Calu3 (cell line): ENCODE data around the gene ZNF195. TPM values are rescaled to one million over a fixed set of nuclear protein-coding genes. Genes with fewer than 3 reads are reported as not detected.
"Not testable (repeated sequence)": the region's sequence is repeated elsewhere in the genome, so short reads cannot be mapped to it uniquely, and the experiment has no call there.

Experiments
- BruUV-seq: library from RNA; stranded (reverse); fragments of 400-500 nt; replicated peaks from 2 replicates; lab custom pipeline; 2021; lab: Mats Ljungman, UMichigan
- CTCF ChIA-PET: fragments of 300-600 bp; sonication (Branson Sonifier 250); formaldehyde crosslinking; loops from one replicate; lab custom pipeline; 2022; ENCODE audit warnings: antibody characterized with exemption; lab: Charles Lee
- DNase-seq: peaks from one replicate; pipeline ENCODE4 v3.0.0; 2022
- H3K27ac Mint-ChIP-seq: one replicate; pipeline ENCODE4 v1.8.0; 2022; ENCODE audit warnings: mixed read lengths; ENCODE audit not compliant: unreplicated experiment
- H3K27me3 Mint-ChIP-seq: one replicate; pipeline ENCODE4 v1.8.0; 2022; ENCODE audit warnings: mixed read lengths; ENCODE audit not compliant: unreplicated experiment
- H3K36me3 Mint-ChIP-seq: one replicate; pipeline ENCODE4 v1.8.0; 2022; ENCODE audit warnings: mild to moderate bottlenecking, moderate library complexity, mixed read lengths; ENCODE audit not compliant: insufficient read depth, unreplicated experiment
- H3K4me1 Mint-ChIP-seq: one replicate; pipeline ENCODE4 v1.8.0; 2022; ENCODE audit warnings: mild to moderate bottlenecking, low read depth, mixed read lengths; ENCODE audit not compliant: unreplicated experiment
- H3K4me3 Mint-ChIP-seq: one replicate; pipeline ENCODE4 v1.8.0; 2022; ENCODE audit warnings: mild to moderate bottlenecking, low read depth, moderate library complexity, mixed read lengths; ENCODE audit not compliant: unreplicated experiment
- H3K9me3 Mint-ChIP-seq: one replicate; pipeline ENCODE4 v1.8.0; 2022; ENCODE audit warnings: low read depth, mixed read lengths; ENCODE audit not compliant: unreplicated experiment
- CTCF ChIP-seq: fragments of 200-600 bp; IDR thresholded peaks from one replicate; pipeline ENCODE4 v1.8.0; 2022; ENCODE audit warnings: antibody characterized with exemption; ENCODE audit not compliant: unreplicated experiment
- intact Hi-C: fragments of 100-400 bp; cut with micrococcal nuclease; formaldehyde crosslinking; loops from one replicate; pipeline ENCODE4 v1.10.0; 2022; ENCODE audit not compliant: unreplicated experiment
- total RNA-seq: library from RNA; stranded (reverse); gene quantifications from 2 replicates; pipeline ENCODE4 v1.2.3, GENCODE V29; 2022

ZNF195 gene
- total RNA-seq, 1 experiment from 2014 or later = 66.0 TPM

DNA sequence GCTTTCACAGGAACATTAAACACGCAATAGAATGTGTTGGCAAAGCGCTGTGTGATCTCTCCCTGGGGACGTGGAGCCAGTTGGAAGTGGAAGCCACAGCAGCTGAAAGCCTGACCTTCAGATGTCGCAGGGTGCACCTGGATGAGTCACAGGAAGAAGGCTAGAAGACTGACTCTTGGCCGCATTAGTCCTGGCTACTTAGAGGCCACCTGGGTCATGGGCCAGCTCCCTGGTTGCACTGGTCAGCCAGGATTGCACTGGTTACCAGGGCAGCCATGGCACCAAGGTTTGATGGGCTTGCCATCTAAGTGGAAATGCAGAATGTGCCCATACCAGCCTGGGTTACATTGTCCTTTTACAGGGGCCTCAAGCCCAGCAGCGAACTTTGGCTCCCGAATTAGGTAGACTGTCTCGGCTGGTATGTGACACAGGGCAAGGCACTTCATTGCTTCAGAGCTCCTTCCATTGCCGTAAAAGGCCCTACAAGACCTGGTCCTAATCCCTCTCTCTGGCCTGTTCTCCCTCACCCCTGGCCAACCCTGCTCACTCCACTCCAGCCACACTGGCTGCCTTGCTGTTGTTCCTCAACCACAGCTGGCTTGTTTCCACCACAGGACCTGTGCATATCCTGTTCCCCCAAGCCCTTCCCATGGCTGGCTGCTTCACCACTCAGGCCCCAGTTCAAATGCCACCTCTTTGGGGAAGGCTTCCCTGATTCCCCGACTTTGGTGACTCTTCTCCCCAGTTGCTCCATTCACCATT lies 41.5 kb upstream of the ZNF195 start:
- DNase-seq, intact Hi-C loops, H3K27ac Mint-ChIP-seq, CTCF ChIA-PET, H3K4me3 Mint-ChIP-seq, H3K9me3 Mint-ChIP-seq, BruUV-seq, H3K27me3 Mint-ChIP-seq: not testable (repeated sequence)
- Mint-ChIP-seq H3K4me1 (peaks cover 14% of the 10 kb centered on the region), H3K36me3 (peaks cover 30% of the 10 kb centered on the region)

GRCh38 chr11:3419496-3419895 lies 40.5 kb upstream of the ZNF195 start:
- peaks cover 30% of the 10 kb centered on the region for H3K36me3 Mint-ChIP-seq
- DNase-seq, H3K27ac Mint-ChIP-seq, H3K4me3 Mint-ChIP-seq, BruUV-seq, CTCF ChIA-PET, H3K9me3 Mint-ChIP-seq, intact Hi-C loops, H3K27me3 Mint-ChIP-seq: not testable (repeated sequence)
- peaks cover 14% of the 10 kb centered on the region for H3K4me1 Mint-ChIP-seq

GRCh38 chr11:3417047-3417446 lies 38.1 kb upstream of the ZNF195 start:
- CTCF ChIA-PET, H3K9me3 Mint-ChIP-seq, BruUV-seq, intact Hi-C loops, H3K4me3 Mint-ChIP-seq, H3K27ac Mint-ChIP-seq, H3K27me3 Mint-ChIP-seq: not testable (repeated sequence)
- peaks cover 11% of the 10 kb centered on the region for H3K36me3 Mint-ChIP-seq
- DNase-seq = peak; percentile 81
- peaks cover 14% of the 10 kb centered on the region for H3K4me1 Mint-ChIP-seq

- DNase-seq, H3K36me3 Mint-ChIP-seq, H3K4me1 Mint-ChIP-seq, H3K4me3 Mint-ChIP-seq, BruUV-seq, H3K27me3 Mint-ChIP-seq, H3K9me3 Mint-ChIP-seq, intact Hi-C loops, H3K27ac Mint-ChIP-seq: not testable (repeated sequence)
- CTCF ChIA-PET = interaction anchor here (0.6 kb wide), 1 partner anchor 64 kb away, joined by 5 read pairs; no protein-coding TSS in a partner anchor
Measured at GRCh38 chr11:3415301-3415700, 36.4 kb upstream of the ZNF195 start.

DNA sequence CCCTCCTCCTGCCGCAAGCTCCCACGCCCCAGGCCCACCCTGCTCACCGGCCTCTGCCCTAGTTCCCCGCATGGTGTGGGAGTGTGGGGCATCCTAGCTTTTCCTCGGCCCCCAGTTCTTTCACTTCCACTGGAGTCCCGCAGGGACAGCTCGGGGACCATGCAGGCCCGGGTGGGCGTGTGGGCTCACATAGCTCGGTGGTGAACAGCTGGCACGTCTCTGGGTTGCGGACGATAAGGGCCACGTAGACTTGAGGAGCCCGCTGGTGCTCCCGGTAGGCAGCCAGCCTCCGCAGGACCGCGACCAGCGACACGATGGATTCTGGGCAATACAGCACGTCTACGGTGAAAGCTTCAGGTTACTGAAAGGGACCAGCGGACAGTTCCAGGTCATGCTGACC lies 34.7 kb upstream of the ZNF195 start:
- BruUV-seq, H3K4me3 Mint-ChIP-seq, CTCF ChIA-PET: not testable (repeated sequence)

DNA sequence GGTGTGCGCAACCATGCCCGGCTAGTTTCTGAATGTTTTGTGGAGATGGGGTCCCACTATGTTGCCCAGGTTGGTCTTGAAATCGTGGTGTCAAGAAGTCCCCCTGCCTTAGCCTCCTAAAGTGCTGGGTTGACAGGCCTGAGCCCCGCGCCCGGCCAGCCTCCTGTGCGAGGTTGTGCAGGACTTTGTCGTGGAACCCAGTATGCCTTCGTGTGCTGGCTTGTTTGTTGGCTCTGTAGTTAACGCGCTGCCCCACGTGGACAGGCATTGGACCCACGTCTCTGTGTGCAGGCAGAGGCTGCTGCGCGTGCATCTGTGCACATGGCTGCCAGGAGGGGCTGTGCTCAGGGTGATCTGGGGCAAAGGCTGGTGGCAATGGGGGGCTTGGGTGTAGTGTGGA lies 33.9 kb upstream of the ZNF195 start:
- TF ChIP-seq CTCF = no peak
- Mint-ChIP-seq H3K4me3 (no peak overlapping the region), H3K27ac (no peak overlapping the region), H3K9me3 (no peaks in the 10 kb centered on the region), H3K36me3 (peaks cover 5% of the 10 kb centered on the region), H3K27me3 (peaks cover 10% of the 10 kb centered on the region), H3K4me1 (peaks cover 14% of the 10 kb centered on the region)
- CTCF ChIA-PET = no interaction called here
- intact Hi-C loops = no loop called here
- no TSS peak for BruUV-seq
- DNase-seq = no peak

More for the DNA sequence above, 34.7 kb upstream of the ZNF195 start:
- DNase-seq, H3K27ac Mint-ChIP-seq, H3K9me3 Mint-ChIP-seq, H3K27me3 Mint-ChIP-seq, H3K4me1 Mint-ChIP-seq, intact Hi-C loops, H3K36me3 Mint-ChIP-seq: not testable (repeated sequence)
